Measurements from ENCODE around the gene SYNGR3.

Gene SYNGR3

GRCh38 chr16:1991948-1992703, 2.4 kb downstream of the SYNGR3 start:
- Histone ChIP-seq H3K4me3 (ENCODE audit: low read length) (peak overlapping the region; percentile 62), H3K4me1 (ENCODE audit: control insufficient read depth, insufficient read depth, low read length) (peaks cover 21% of the 10 kb centered on the region), H3K9ac (ENCODE audit: low read depth, low read length) (no peak overlapping the region), H3K9me3 (replicated peaks; ENCODE audit: low read length) (no peaks in the 10 kb centered on the region), H3K4me2 (ENCODE audit: low read length) (peak overlapping the region; percentile 79), H3K27me3 (ENCODE audit: control insufficient read depth, insufficient read depth, low read length) (peaks cover 28% of the 10 kb centered on the region), H3K36me3 (ENCODE audit: insufficient read depth, low read length) (peaks cover 12% of the 10 kb centered on the region)

GRCh38 chr16:1992704-1993317, 3.0 kb downstream of the SYNGR3 start:
- peak overlapping the region; percentile 56 for H3K4me3 ChIP-seq (ENCODE audit: low read length)
- no peak overlapping the region for H3K9ac ChIP-seq (ENCODE audit: low read depth, low read length)

DNA sequence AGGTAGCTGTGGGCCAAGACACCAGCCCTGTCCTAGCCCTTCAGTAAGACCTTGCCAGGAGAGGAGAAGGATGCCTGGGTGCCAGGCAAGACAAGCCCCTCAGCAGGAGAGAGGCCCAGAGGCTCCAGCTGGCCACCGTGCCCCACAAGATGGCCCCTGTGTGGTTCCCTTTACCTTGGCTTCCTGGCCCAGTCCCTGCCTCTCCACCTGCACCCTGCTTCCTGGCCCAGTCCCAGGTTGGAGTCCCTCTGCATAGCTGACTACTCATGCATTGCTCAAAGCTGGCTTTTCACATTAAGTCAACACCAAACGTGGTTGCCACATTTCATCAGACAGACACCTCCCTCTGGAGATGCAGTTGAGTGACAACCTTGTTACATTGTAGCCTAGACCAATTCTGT, 4.0 kb downstream of the SYNGR3 start:
- Histone ChIP-seq H3K4me2 (ENCODE audit: low read length) (no peak overlapping the region), H3K27me3 (ENCODE audit: control insufficient read depth, insufficient read depth, low read length) (peaks cover 27% of the 10 kb centered on the region), H3K4me3 (ENCODE audit: low read length) (no peak overlapping the region), H3K9ac (ENCODE audit: low read depth, low read length) (no peak overlapping the region), H3K9me3 (replicated peaks; ENCODE audit: low read length) (no peaks in the 10 kb centered on the region), H3K36me3 (ENCODE audit: insufficient read depth, low read length) (peaks cover 23% of the 10 kb centered on the region), H3K4me1 (ENCODE audit: control insufficient read depth, insufficient read depth, low read length) (peaks cover 34% of the 10 kb centered on the region)

More at GRCh38 chr16:1992704-1993317, 3.0 kb downstream of the SYNGR3 start:
- peaks cover 28% of the 10 kb centered on the region for H3K27me3 ChIP-seq (ENCODE audit: control insufficient read depth, insufficient read depth, low read length)
- H3K9me3 ChIP-seq (replicated peaks; ENCODE audit: low read length) = no peaks in the 10 kb centered on the region
- H3K4me2 ChIP-seq (ENCODE audit: low read length) = peak overlapping the region; percentile 70
- peaks cover 17% of the 10 kb centered on the region for H3K36me3 ChIP-seq (ENCODE audit: insufficient read depth, low read length)
- H3K4me1 ChIP-seq (ENCODE audit: control insufficient read depth, insufficient read depth, low read length) = peaks cover 28% of the 10 kb centered on the region

DNA sequence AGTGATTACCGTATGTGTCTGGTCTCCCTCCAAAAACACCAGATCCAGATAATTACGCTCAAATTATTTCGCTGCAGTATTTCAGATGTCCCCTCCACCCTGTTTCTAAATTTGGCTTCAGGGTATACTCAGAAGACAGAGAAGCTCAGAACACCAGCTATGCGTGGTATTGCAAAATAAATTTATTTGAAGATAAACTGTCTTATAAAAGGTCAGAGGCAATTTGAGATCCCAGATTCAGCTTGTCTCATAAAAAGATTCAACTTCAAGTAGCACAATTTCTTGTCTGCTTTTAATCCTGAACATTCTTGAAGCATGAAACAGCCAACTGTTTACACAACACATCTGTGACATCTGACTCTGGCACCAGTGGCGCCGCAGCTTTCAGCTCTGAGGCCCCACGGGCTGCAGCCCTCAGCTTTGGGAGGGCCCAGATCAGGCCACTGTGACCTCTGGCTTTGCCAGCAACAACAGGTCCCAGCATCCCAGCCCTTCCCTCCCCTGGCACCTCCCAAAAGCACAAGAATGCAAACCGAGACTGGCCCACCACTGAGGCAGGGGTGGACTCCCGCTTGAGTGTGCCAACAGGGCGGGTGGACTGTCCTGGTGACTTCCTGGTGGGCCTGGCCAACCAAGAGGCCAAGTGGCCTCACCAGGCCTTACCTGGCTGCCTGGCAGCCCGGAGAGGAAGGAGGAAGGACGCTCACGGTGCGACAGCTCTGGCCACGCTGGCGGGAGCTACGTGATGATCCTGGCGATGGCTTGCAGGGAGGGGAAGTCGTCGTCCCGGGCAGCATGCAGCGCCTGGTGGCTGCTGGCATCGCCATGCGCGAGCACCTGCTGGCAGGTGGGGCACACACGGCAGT, 8.0 kb downstream of the SYNGR3 start:
- Histone ChIP-seq H3K4me3 (ENCODE audit: low read length) (no peak overlapping the region), H3K27me3 (ENCODE audit: control insufficient read depth, insufficient read depth, low read length) (no peaks in the 10 kb centered on the region), H3K9me3 (replicated peaks; ENCODE audit: low read length) (no peaks in the 10 kb centered on the region), H3K36me3 (ENCODE audit: insufficient read depth, low read length) (peaks cover 59% of the 10 kb centered on the region), H3K4me2 (ENCODE audit: low read length) (no peak overlapping the region), H3K9ac (ENCODE audit: low read depth, low read length) (no peak overlapping the region), H3K4me1 (ENCODE audit: control insufficient read depth, insufficient read depth, low read length) (peaks cover 16% of the 10 kb centered on the region)

- H3K9me3 ChIP-seq (replicated peaks; ENCODE audit: low read length) = no peaks in the 10 kb centered on the region
- H3K27me3 ChIP-seq (ENCODE audit: control insufficient read depth, insufficient read depth, low read length) = no peaks in the 10 kb centered on the region
- no peak overlapping the region for H3K4me3 ChIP-seq (ENCODE audit: low read length)
- no peak overlapping the region for H3K4me2 ChIP-seq (ENCODE audit: low read length)
- no peak overlapping the region for H3K9ac ChIP-seq (ENCODE audit: low read depth, low read length)
- peaks cover 16% of the 10 kb centered on the region for H3K4me1 ChIP-seq (ENCODE audit: control insufficient read depth, insufficient read depth, low read length)
- peaks cover 65% of the 10 kb centered on the region for H3K36me3 ChIP-seq (ENCODE audit: insufficient read depth, low read length)
Observed at GRCh38 chr16:1998360-1998835, 8.6 kb downstream of the SYNGR3 start.

DNA sequence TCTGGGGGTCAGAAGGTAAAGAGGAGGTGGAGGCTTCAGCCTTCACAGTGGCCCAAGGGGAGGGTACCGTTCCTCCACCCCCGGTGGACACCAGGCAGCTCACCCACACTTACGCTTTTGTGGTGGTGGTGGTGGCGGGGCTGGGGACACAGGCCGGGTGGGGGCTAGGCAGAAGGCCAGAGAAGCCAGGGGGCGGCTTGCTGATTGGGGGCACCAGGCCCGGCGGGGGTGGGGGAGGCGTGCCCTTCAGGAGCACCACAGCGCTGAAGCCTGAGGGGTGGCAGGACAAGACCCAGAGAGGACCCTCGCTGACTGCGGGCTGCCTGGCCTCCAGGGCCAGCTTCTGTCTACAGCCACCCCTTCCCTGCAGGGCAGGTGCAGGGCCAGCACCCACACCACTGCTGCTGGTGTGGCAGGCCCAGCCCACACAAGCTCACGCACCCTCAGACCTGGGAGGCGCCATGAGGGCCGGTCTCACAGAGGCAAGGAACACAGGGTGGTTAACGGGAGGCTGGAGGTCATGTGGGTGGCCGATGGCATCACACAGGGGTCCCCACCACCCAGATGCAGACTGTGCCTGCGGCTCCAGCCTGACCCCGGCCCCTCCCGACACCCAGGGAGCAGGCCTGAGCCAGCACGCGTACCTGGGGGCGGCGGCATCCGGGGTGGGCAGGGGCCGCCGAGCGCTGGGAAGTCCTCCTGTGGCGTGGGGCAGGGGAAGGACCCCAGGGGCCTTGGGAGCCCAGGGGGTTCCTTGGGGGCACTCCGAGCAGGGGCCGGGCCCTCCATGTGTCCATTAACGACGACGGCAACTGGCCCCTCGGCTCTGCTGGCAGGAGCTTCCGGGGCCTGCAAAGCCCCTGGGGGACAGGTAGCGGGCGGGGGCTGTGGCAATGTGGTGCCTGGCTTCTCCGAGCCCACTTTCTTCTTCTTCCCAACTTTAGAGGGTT, 9.4 kb downstream of the SYNGR3 start:
- Histone ChIP-seq H3K4me1 (ENCODE audit: control insufficient read depth, insufficient read depth, low read length) (peaks cover 19% of the 10 kb centered on the region), H3K9me3 (replicated peaks; ENCODE audit: low read length) (no peaks in the 10 kb centered on the region), H3K4me2 (ENCODE audit: low read length) (no peak overlapping the region), H3K36me3 (ENCODE audit: insufficient read depth, low read length) (peaks cover 68% of the 10 kb centered on the region), H3K4me3 (ENCODE audit: low read length) (no peak overlapping the region), H3K9ac (ENCODE audit: low read depth, low read length) (no peak overlapping the region), H3K27me3 (ENCODE audit: control insufficient read depth, insufficient read depth, low read length) (no peaks in the 10 kb centered on the region)

DNA sequence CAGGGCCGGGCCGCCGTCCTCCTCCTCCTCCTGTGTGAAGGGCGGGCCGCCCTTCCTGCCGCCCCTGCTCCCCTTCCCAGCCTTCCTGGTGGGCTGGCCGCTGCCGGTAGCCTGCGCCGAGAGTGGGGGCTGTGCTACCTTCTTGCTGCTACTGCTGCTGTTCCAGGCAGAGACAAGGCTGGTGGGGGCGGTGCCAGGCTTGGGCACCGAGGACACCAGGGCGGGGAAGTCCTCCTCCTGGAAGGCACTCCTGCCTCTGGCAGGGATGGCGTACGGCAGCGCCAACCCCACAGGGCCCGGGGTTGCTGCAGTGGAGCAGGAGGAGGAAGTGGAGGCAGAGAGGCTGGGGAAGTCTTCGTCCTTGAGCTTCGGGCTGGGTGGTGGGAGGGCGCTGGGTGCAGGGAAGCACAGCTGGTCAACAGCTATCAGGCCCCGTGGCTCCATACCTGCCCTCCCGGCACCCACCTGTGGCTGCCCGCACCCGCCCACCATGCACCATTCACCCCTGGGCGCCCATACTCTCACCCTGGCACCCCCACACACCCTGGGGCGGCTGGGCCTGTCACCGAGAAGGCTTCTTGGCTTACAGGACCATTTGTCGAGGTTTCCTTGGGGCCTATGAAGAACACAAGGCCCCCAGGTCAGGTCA, 10.2 kb downstream of the SYNGR3 start:
- H3K9ac ChIP-seq (ENCODE audit: low read depth, low read length) = no peak overlapping the region
- H3K4me3 ChIP-seq (ENCODE audit: low read length) = no peak overlapping the region
- H3K4me1 ChIP-seq (ENCODE audit: control insufficient read depth, insufficient read depth, low read length) = peaks cover 28% of the 10 kb centered on the region
- no peaks in the 10 kb centered on the region for H3K9me3 ChIP-seq (replicated peaks; ENCODE audit: low read length)
- H3K27me3 ChIP-seq (ENCODE audit: control insufficient read depth, insufficient read depth, low read length) = no peaks in the 10 kb centered on the region
- no peak overlapping the region for H3K4me2 ChIP-seq (ENCODE audit: low read length)
- H3K36me3 ChIP-seq (ENCODE audit: insufficient read depth, low read length) = peaks cover 68% of the 10 kb centered on the region

DNA sequence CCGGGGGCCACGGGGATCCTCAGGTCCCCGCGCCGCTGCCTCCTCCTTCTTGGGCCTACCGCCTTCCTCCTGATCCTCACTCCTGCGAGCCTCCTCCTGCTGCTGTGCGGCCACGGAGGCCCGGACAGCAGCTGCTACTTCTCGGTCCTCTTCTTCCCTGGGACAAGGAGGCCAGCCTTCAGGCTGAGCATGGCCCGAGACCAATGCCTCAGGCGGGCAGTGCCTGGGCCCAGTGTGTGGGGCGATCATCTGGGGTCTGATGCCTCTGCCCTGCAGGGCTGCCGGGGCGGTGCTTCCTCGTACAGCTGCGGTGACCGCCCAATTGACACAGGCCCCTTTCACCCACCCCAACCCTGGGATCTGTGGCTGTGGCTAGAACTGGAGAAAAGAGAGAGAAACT, 11.3 kb downstream of the SYNGR3 start:
- no peak overlapping the region for H3K9ac ChIP-seq (ENCODE audit: low read depth, low read length)
- H3K9me3 ChIP-seq (replicated peaks; ENCODE audit: low read length) = no peaks in the 10 kb centered on the region
- peaks cover 64% of the 10 kb centered on the region for H3K36me3 ChIP-seq (ENCODE audit: insufficient read depth, low read length)
- H3K4me2 ChIP-seq (ENCODE audit: low read length) = no peak overlapping the region
- no peaks in the 10 kb centered on the region for H3K27me3 ChIP-seq (ENCODE audit: control insufficient read depth, insufficient read depth, low read length)
- no peak overlapping the region for H3K4me3 ChIP-seq (ENCODE audit: low read length)
- peaks cover 38% of the 10 kb centered on the region for H3K4me1 ChIP-seq (ENCODE audit: control insufficient read depth, insufficient read depth, low read length)

- no peaks in the 10 kb centered on the region for H3K27me3 ChIP-seq (ENCODE audit: control insufficient read depth, insufficient read depth, low read length)
- H3K36me3 ChIP-seq (ENCODE audit: insufficient read depth, low read length) = peaks cover 61% of the 10 kb centered on the region
- H3K4me3 ChIP-seq (ENCODE audit: low read length) = no peak overlapping the region
- H3K9me3 ChIP-seq (replicated peaks; ENCODE audit: low read length) = no peaks in the 10 kb centered on the region
- peaks cover 45% of the 10 kb centered on the region for H3K4me1 ChIP-seq (ENCODE audit: control insufficient read depth, insufficient read depth, low read length)
- no peak overlapping the region for H3K9ac ChIP-seq (ENCODE audit: low read depth, low read length)
- no peak overlapping the region for H3K4me2 ChIP-seq (ENCODE audit: low read length)
Observed at GRCh38 chr16:2001456-2002355, 11.9 kb downstream of the SYNGR3 start.
